ENCODE results near the gene TBC1D22A.

TBC1D22A gene

DNA sequence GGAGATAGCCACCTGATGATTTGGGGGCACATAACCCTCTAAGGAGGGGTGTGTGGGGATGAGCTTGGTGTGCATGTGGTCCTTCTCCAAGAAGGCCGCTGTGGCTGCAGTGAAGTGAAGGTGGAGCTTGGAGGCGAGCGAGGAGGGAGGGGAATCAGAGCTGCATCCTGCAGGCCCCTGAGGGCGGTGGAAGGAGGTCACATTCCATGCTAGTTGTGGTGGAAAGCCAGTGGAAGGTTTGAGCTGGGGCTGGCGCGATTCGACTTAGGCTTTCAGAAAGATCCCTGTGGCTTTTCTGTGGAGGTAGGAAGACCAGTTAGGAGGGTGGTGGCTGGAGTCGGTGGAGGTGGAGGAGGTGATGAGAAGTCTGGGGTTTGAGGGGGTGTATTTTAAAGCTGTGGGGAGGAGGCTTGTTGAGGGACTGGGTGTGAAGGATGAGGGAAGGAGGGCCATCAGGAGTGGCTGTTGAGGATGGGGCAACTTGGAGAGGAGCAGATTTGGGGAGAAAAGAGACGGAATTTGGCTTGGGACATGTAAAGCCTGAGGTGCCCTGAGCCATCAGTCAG is 62.0 kb downstream of the TBC1D22A start:
- no peak for TF ChIP-seq POLR2A (IDR thresholded peaks at IDR 0.05; ENCODE audit: low read depth, low read length)
- FAIRE-seq = no peak

DNA sequence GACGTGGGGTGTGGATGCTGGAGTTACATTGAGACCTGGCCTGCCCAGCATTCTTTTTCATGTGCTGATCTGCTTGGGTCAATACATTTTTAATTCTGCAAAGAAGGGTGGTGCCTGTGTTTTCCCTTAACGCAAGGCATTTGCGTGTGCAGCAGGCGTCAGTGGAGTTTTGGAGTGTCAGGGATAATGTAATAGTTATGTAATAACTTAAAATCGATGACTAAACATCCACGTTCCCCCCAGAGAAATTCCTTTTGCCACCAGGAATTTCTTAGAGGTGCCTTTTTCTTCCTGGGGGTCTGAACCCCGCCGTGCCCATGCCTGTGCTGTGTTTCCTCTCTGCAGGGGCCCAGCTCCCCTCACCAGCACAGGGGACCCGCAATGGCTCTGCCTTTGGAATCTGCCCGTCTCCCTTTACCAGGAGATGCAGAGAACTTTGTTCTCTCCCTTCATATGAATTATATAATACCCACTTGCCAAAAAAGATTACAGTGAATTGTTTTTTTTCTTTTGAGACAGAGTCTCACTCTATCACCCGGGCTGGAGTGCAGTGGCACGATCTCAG is 62.6 kb downstream of the TBC1D22A start:
- FAIRE-seq = no peak
- TF ChIP-seq POLR2A (IDR thresholded peaks at IDR 0.05; ENCODE audit: low read depth, low read length) = no peak
- DNase-seq (ENCODE audit: insufficient read length, low spot score) = no peak

More for the DNA sequence above, 62.0 kb downstream of the TBC1D22A start:
- no peak for DNase-seq (ENCODE audit: insufficient read length, low spot score)

DNA sequence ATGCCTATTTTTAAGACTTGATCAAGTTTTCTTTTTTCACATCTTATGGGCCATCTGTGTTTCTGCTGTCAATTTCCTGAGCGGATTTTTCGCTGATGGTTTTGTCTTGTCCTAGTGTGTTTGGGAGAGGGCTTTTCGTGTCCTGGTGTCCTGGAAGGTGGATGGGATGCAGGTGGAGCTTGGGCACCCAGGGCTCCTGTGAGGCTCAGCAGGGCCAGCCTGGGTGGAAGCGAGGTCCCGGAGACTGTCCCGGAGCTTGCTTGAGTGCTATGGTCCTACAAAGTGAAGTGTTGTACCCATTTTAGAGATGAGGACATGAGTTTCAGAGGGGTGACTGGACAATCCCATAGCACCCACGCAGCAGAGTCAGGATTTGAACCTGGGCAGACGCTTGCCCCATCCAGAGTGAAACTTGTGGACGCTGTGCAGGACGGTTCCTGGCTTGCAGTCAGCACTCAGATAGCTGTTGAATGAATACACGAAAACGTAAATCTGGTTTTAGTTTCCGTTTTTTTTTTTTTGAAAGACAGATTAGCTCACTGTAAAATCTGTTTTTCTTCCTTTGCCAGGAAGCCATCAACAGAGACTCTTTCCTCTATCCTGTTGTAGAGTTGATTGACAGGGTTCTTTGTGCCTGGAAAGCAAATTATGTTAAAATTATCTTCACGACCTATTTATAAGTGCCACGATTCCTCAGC is 64.1 kb downstream of the TBC1D22A start:
- DNase-seq (ENCODE audit: insufficient read length, low spot score) = no peak
- no peak for TF ChIP-seq POLR2A (IDR thresholded peaks at IDR 0.05; ENCODE audit: low read depth, low read length)
- no peak for FAIRE-seq

DNA sequence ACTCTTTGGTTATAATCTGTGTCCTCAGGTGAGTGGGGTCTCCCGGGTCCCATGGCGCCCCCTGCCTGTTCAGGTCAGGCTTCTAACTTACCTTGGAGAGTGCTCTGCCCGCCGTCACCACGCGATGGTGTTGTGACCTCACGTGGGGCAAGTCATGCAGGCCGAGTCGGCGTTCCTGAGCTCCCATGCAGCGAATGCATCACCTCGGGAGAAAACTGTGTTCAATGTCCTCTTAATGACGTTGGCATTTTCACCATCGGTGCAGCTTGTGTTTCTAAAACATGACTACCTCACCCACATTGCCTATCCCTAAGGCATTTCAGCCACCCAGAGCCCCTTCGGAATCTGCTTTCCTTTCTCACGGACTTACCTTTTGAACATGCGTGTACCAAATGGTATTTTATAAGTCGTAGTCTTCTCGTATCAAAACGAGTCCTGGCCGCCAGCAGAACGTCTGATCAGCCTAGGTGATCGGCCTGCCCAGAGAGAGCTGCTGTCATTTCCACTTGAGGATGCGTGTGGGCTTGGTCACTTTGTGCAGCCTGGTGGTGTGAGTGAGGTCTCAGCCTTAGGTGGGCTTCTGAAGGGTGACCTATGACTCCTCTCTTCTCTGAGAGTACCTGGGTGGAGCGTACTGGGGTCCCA is 64.8 kb downstream of the TBC1D22A start:
- no peak for TF ChIP-seq POLR2A (IDR thresholded peaks at IDR 0.05; ENCODE audit: low read depth, low read length)
- FAIRE-seq = no peak
- DNase-seq (ENCODE audit: insufficient read length, low spot score) = no peak

DNA sequence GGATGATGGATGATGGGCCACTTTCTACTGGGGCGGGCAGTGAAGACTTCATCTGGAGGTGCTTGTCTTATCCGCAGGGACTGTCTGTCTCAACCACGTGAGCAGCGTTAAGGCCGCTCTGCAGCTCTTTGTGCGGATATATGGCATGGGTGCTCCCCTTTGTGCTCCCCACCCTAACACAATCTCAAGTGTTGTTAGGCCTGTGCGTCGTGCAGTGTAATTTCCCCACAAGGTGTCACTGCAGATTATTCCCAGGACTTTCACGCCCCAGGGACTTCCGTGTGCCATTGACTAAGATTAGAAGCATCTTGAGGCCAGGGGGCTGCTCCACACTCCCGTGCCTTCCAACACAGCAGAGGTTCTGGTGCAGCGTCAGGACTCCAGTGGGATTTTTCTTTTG is 65.3 kb downstream of the TBC1D22A start:
- no peak for TF ChIP-seq POLR2A (IDR thresholded peaks at IDR 0.05; ENCODE audit: low read depth, low read length)
- no peak for FAIRE-seq
- no peak for DNase-seq (ENCODE audit: insufficient read length, low spot score)

DNA sequence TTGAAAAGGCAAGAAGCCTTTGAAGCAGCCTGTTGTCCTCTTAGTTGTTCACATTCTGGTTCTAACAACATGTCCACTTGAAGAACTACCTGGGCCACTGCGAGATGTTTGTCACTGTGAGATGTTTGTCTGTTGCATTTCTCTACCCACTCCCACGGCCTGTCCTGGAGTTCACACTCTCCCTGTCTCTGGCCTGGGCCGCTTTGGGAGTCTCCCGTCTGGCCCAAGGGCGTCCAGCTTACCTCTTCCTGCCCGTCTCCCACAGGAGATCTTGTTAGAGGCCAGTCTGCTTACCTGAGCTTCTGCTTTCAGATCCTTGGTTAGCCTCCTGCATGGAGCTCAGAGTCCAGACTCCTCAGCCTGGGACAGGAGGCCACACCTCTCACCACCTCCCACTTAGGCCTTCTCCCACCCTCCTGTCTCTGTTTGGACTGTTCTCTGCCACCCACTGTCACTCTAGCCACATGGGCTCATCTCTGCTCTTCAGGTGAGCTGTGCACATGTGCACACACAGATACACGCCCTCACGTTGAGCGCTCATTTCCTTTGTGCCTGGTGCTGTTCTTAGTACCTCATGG is 66.0 kb downstream of the TBC1D22A start:
- DNase-seq (ENCODE audit: insufficient read length, low spot score) = no peak
- TF ChIP-seq POLR2A (IDR thresholded peaks at IDR 0.05; ENCODE audit: low read depth, low read length) = no peak

DNA sequence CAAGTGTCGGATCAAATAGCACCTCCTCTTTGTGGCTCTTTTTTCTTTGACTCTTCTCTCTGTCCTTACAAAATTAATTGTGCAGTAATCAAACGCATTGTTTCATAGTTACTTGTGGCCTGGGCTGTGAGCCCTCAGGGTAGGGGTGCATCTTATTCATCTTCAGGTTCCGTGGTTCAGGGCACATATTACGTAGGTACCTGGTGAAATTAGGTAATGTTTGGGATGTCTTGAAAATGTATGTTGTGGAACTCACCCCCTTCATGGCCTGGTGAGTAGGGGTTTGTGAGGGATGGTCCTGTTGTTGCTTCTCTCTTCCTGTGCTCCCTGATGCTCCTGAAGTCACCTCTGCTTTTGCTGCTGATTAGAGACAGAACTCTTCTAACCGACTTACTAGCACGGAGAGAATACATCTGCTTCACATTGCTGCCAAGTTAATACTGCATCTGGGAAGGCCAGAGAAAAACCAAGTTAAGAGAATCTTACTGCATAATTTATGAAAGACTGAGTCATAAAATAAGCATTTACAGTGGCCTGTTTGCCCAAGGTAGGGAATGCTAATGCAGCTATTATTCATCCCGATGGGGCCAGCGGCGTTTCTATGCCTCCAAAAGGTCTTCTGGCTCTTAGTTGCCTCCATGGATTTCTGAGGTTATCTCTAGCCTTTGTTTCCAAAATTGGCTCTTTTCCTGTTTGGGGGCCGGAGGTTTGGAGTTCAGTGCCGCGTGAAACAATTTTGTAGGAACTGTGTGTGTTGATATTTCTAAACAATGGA is 66.9 kb downstream of the TBC1D22A start:
- peak; percentile 27 for FAIRE-seq
- no peak for TF ChIP-seq POLR2A (IDR thresholded peaks at IDR 0.05; ENCODE audit: low read depth, low read length)
- DNase-seq (ENCODE audit: insufficient read length, low spot score) = peak; percentile 52

More for the DNA sequence above, 66.0 kb downstream of the TBC1D22A start:
- no peak for FAIRE-seq

DNA sequence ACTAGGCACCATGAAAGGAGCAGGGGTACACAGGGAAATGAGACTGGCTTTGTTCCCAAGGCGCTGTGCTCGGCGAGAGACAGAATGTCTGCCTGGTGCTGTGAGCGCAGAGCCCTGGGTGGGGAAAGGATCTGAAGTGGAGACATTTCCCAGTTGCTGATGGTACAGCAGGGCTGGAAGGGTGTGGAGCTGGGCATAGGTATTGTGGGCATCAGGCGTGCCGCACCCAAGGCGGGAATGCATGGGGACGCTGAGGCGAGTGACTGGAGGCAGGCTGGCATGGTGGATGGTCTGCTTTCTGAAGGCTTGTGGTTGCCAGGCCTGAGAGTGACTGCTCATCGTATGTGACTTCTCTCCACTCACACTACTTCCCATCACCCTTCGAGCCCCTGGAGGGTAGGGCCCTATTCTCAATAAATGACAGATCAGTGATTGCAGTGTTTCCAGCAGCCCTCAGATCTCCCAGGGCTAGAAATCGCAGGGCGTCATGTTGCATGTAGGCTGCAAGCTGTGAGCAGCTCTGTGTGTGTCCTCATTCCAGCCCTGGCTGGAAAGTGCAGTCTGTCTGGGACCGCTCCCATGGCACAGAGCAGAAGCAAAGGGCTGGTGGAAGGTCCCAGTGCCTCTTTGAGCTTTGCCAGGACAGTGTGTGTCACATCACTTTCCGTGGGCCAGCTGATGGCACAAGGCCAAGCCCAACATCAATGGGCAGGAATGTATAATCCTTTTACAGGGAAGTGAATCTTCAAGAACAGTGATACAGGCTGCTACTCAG is 67.7 kb downstream of the TBC1D22A start:
- FAIRE-seq (no peak), DNase-seq (ENCODE audit: insufficient read length, low spot score) (peak; percentile 33)
- no peak for TF ChIP-seq POLR2A (IDR thresholded peaks at IDR 0.05; ENCODE audit: low read depth, low read length)

DNA sequence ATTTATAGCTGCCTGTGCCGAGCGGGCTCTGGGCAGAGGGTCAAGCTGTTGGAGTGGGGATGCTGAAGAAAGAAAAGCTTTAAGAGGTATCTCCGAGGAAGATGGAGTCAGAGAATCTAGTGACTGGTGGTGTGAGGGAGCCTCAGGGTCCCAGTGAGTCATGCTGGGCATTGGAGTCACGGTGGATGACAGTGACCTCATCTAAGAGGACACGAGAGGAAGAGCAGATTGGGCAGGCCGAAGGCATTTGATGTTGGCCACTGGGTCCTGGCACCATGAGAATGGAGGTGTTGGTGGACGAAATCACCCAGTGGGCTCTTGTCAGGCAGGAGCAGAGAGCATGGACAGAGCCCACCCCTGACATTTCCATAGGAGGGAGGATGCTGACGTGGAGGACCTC is 68.4 kb downstream of the TBC1D22A start:
- no peak for TF ChIP-seq POLR2A (IDR thresholded peaks at IDR 0.05; ENCODE audit: low read depth, low read length)
- FAIRE-seq = no peak
- DNase-seq (ENCODE audit: insufficient read length, low spot score) = no peak

DNA sequence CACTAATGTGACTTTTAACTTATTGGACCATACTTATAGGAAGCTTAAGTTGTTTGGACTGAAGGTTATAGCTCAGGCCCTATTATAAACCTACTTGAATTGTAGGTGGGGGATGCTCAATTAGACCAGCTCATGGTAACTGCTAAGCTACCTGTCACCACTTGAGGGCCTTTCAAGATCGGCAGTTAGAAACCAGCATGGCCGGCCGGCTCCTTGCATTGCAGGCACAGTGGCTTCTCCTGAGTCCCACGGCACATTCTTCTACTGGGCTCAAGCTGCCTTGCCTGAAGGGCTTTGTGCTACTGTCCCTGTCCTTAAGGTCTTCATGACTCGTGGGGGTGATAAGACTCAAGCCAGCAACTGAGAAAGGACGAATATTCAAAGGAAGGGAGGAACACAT is 70.8 kb downstream of the TBC1D22A start:
- FAIRE-seq = no peak
- DNase-seq (ENCODE audit: insufficient read length, low spot score) = no peak
- no peak for TF ChIP-seq POLR2A (IDR thresholded peaks at IDR 0.05; ENCODE audit: low read depth, low read length)

DNA sequence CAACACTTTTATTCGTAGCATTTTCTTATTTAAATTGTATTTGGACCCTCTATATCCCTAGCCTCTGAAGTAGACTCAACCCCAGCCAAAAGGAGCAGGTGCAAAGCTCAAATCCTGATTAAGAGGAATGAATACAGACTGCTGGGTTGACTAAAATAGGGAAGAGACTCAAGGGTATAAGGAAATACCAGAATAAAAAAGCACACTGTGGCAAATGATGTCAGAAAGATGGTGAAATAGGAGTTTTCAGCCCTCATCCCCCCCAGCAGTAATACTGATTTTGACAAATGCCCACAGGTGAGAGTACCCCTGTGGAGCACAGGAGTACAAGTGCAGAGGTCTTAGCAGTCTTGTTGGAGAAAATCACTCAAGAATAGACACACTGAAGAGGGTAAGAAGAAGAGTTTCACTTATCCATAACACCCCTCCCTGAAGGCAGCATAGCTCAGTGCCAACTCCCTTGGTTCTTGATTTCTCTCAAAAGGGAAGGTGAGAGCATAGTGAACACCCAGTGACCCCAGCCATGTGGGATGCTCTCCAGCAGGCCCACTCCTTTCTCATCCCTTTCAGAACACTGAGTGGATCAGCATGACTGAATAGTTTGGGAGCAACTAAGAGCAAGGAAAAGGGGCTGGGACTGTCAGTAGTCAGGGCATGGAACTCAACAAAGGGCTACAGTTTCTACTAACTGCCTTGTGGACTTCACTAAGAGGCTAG is 71.7 kb downstream of the TBC1D22A start:
- DNase-seq (ENCODE audit: insufficient read length, low spot score) = no peak
- TF ChIP-seq POLR2A (IDR thresholded peaks at IDR 0.05; ENCODE audit: low read depth, low read length) = no peak
- FAIRE-seq = no peak

DNA sequence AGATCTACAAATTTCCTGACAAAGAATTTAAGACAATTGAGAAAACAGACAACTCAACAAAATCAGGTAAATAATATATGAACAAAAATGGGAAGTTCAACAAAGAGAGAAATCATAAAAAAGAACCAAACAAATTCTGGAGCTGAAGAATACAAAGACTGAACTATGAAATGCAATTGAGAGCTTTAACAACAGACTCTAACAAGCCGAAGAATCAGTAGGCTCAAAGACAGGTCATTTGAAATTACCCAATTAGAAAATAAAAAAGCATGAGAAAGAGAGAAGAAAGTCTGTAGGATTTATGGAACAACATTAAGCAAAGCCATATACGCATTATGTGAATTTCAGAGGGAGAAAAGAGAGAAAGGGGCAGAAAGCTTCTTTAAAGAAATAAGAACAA is 72.8 kb downstream of the TBC1D22A start:
- no peak for DNase-seq (ENCODE audit: insufficient read length, low spot score)
- no peak for TF ChIP-seq POLR2A (IDR thresholded peaks at IDR 0.05; ENCODE audit: low read depth, low read length)
- FAIRE-seq = no peak

Measured in H54 (cell line).